Measurements from ENCODE around the gene PROSER3. TPM values are rescaled to one million over a fixed set of nuclear protein-coding genes. Genes with fewer than 3 reads are reported as not detected.

The PROSER3 gene
- total RNA-seq, 1 donor from 2014 or later = 15.0 TPM

DNA sequence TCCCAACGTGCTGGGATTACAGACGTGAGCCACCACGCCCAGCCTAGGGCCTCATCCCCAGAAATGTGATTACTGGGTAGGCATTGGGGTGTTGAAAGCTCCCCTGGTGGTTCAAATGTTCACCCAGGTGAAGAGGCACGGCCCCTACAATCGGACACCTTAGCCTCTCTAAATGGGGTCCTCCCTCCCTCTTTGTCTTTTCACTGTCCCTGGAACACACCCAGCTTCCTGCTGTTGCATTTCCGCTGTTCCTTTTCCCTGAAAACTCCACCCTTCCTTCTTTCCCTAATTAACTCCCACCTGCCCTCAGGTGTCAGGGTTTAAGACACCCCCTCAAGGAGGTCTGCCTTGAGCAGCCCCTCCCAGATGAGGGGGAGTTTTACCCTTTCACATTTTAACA, 58.3 kb downstream of the PROSER3 start:
- Mint-ChIP-seq H3K27me3 (ENCODE audit: unreplicated experiment) (peaks cover 7% of the 10 kb centered on the region), H3K27ac (ENCODE audit: unreplicated experiment) (peak overlapping the region; percentile 27), H3K9me3 (ENCODE audit: unreplicated experiment) (no peaks in the 10 kb centered on the region), H3K4me1 (ENCODE audit: unreplicated experiment) (peaks cover 6% of the 10 kb centered on the region), H3K36me3 (ENCODE audit: low read depth, unreplicated experiment) (no peaks in the 10 kb centered on the region), H3K4me3 (ENCODE audit: unreplicated experiment) (peak overlapping the region; percentile 78)
- no peak for DNase-seq (ENCODE audit: low spot score)
- TF ChIP-seq, protein P1, sequence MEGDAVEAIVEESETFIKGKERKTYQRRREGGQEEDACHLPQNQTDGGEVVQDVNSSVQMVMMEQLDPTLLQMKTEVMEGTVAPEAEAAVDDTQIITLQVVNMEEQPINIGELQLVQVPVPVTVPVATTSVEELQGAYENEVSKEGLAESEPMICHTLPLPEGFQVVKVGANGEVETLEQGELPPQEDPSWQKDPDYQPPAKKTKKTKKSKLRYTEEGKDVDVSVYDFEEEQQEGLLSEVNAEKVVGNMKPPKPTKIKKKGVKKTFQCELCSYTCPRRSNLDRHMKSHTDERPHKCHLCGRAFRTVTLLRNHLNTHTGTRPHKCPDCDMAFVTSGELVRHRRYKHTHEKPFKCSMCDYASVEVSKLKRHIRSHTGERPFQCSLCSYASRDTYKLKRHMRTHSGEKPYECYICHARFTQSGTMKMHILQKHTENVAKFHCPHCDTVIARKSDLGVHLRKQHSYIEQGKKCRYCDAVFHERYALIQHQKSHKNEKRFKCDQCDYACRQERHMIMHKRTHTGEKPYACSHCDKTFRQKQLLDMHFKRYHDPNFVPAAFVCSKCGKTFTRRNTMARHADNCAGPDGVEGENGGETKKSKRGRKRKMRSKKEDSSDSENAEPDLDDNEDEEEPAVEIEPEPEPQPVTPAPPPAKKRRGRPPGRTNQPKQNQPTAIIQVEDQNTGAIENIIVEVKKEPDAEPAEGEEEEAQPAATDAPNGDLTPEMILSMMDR (IDR thresholded peaks at IDR 0.05; ENCODE audit: unreplicated experiment) = no peak

DNA sequence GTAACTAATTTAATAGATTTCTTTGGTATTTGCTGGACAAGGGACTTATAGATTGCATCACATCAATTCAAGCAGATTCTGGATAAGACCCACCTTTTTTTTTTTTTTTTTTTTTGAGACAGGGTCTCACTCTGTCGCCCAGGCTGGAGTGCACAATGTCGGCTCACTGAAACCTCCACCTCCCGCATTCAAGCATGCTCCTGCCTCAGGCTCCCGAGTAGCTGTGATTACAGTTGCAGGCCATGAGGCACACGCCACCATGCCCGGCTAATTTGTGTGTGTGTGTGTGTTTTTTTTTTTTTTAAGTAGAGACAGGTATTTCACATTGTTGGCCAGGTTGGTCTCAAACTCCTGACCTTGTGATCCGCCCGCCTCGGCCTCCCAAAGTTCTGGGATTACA, 58.9 kb downstream of the PROSER3 start:
- Mint-ChIP-seq H3K36me3 (ENCODE audit: low read depth, unreplicated experiment) (no peaks in the 10 kb centered on the region), H3K9me3 (ENCODE audit: unreplicated experiment) (no peaks in the 10 kb centered on the region), H3K4me1 (ENCODE audit: unreplicated experiment) (peaks cover 6% of the 10 kb centered on the region), H3K27me3 (ENCODE audit: unreplicated experiment) (peaks cover 7% of the 10 kb centered on the region), H3K4me3 (ENCODE audit: unreplicated experiment) (no peak overlapping the region), H3K27ac (ENCODE audit: unreplicated experiment) (no peak overlapping the region)
- TF ChIP-seq, protein P1 (IDR thresholded peaks at IDR 0.05; ENCODE audit: unreplicated experiment) = no peak
- DNase-seq (ENCODE audit: low spot score) = no peak

DNA sequence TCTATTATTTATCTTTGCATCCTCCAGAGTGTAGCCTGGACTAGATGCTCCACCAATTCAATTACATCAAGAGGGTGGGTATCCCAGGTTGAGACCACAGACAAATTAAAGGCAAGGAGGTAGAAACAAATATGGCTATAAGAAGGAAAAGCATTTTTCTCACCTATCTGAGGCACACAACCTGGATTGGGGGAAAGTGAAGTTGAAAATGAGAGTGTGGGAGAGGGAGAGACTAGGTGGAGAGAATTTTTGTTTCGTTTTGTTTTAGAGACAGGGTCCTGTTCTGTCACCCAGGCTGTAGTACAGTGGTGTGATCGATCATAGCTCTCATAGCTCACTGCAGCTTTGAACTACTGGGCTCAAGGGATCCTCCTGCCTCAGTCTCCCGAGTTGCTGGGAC, 60.5 kb downstream of the PROSER3 start:
- no peak for DNase-seq (ENCODE audit: low spot score)
- H3K27me3 Mint-ChIP-seq (ENCODE audit: unreplicated experiment) = peaks cover 7% of the 10 kb centered on the region
- H3K4me1 Mint-ChIP-seq (ENCODE audit: unreplicated experiment) = peaks cover 6% of the 10 kb centered on the region
- TF ChIP-seq, protein P1 (IDR thresholded peaks at IDR 0.05; ENCODE audit: unreplicated experiment) = no peak
- no peaks in the 10 kb centered on the region for H3K9me3 Mint-ChIP-seq (ENCODE audit: unreplicated experiment)
- H3K27ac Mint-ChIP-seq (ENCODE audit: unreplicated experiment) = no peak overlapping the region
- H3K36me3 Mint-ChIP-seq (ENCODE audit: low read depth, unreplicated experiment) = no peaks in the 10 kb centered on the region
- H3K4me3 Mint-ChIP-seq (ENCODE audit: unreplicated experiment) = no peak overlapping the region

Other genes starting within 250 kb of the PROSER3 start
- gene DMKN, start 244.5 kb upstream of the PROSER3 start, total RNA-seq (ENCODE audit: unreplicated experiment) = 56.9 TPM
- gene SBSN, start 229.9 kb upstream of the PROSER3 start, total RNA-seq (ENCODE audit: unreplicated experiment) = 0.18 TPM
- gene GAPDHS, start 224.7 kb upstream of the PROSER3 start, total RNA-seq (ENCODE audit: unreplicated experiment) = not detected
- gene TMEM147, start 212.6 kb upstream of the PROSER3 start, total RNA-seq (ENCODE audit: unreplicated experiment) = 62.0 TPM
- gene ATP4A, start 194.5 kb upstream of the PROSER3 start, total RNA-seq (ENCODE audit: unreplicated experiment) = not detected
- not detected for gene PMIS2, start 172.0 kb upstream of the PROSER3 start, total RNA-seq (ENCODE audit: unreplicated experiment)
- 30.2 TPM for gene HAUS5, start 145.4 kb upstream of the PROSER3 start, total RNA-seq (ENCODE audit: unreplicated experiment)
- gene RBM42, start 129.1 kb upstream of the PROSER3 start, total RNA-seq (ENCODE audit: unreplicated experiment) = 116 TPM
- gene ETV2, start 116.4 kb upstream of the PROSER3 start, total RNA-seq (ENCODE audit: unreplicated experiment) = 1,894 TPM
- gene COX6B1, start 109.9 kb upstream of the PROSER3 start, total RNA-seq (ENCODE audit: unreplicated experiment) = 428 TPM
- not detected for gene UPK1A, start 91.7 kb upstream of the PROSER3 start, total RNA-seq (ENCODE audit: unreplicated experiment)
- gene ZBTB32, start 53.6 kb upstream of the PROSER3 start, total RNA-seq (ENCODE audit: unreplicated experiment) = not detected
- 51.7 TPM for gene KMT2B, start 40.2 kb upstream of the PROSER3 start, total RNA-seq (ENCODE audit: unreplicated experiment)
- gene IGFLR1, start 15.7 kb upstream of the PROSER3 start, total RNA-seq (ENCODE audit: unreplicated experiment) = 3.2 TPM
- gene U2AF1L4, start 12.8 kb upstream of the PROSER3 start, total RNA-seq (ENCODE audit: unreplicated experiment) = 12.0 TPM
- 99.0 TPM for gene PSENEN, start 12.5 kb upstream of the PROSER3 start, total RNA-seq (ENCODE audit: unreplicated experiment)
- 9.0 TPM for gene LIN37, start 9.6 kb upstream of the PROSER3 start, total RNA-seq (ENCODE audit: unreplicated experiment)
- gene HSPB6, start 1.1 kb upstream of the PROSER3 start, total RNA-seq (ENCODE audit: unreplicated experiment) = not detected
- 8.5 TPM for gene ARHGAP33, start 17.4 kb downstream of the PROSER3 start, total RNA-seq (ENCODE audit: unreplicated experiment)
- not detected for gene PRODH2, start 54.7 kb downstream of the PROSER3 start, total RNA-seq (ENCODE audit: unreplicated experiment)
- not detected for gene NPHS1, start 94.3 kb downstream of the PROSER3 start, total RNA-seq (ENCODE audit: unreplicated experiment)
- 1.8 TPM for gene KIRREL2, start 98.7 kb downstream of the PROSER3 start, total RNA-seq (ENCODE audit: unreplicated experiment)
- 11.5 TPM for gene APLP1, start 110.4 kb downstream of the PROSER3 start, total RNA-seq (ENCODE audit: unreplicated experiment)
- gene NFKBID, start 142.4 kb downstream of the PROSER3 start, total RNA-seq (ENCODE audit: unreplicated experiment) = 13.0 TPM
- gene HCST, start 144.4 kb downstream of the PROSER3 start, total RNA-seq (ENCODE audit: unreplicated experiment) = 0.95 TPM
- gene TYROBP, start 150.1 kb downstream of the PROSER3 start, total RNA-seq (ENCODE audit: unreplicated experiment) = not detected
- 53.4 TPM for gene LRFN3, start 178.2 kb downstream of the PROSER3 start, total RNA-seq (ENCODE audit: unreplicated experiment)
- gene SDHAF1, start 237.0 kb downstream of the PROSER3 start, total RNA-seq (ENCODE audit: unreplicated experiment) = 14.3 TPM

Data from endothelial cell (in vitro differentiated cells).